ENCODE measurements around the gene HUNK.

HUNK gene

GRCh38 chr21:31877463-31877957 lies 4.7 kb downstream of the HUNK start:
- H3K4me3 ChIP-seq (ENCODE audit: low read depth, low read length) = no peak overlapping the region
- no peak for DNase-seq (ENCODE audit: low read depth)
- TF ChIP-seq POLR2A (IDR thresholded peaks at IDR 0.05; ENCODE audit: extremely low read depth, insufficient read length) (no peak), CTCF (IDR thresholded peaks at IDR 0.05; ENCODE audit: low read depth, low read length) (no peak), MYC (IDR thresholded peaks at IDR 0.05; ENCODE audit: low read depth, low read length) (no peak), MAX (IDR thresholded peaks at IDR 0.05; ENCODE audit: low read depth, low read length) (no peak)

- no peak overlapping the region for H3K4me3 ChIP-seq (ENCODE audit: low read depth, low read length)
- TF ChIP-seq MAX (IDR thresholded peaks at IDR 0.05; ENCODE audit: low read depth, low read length) (no peak), MYC (IDR thresholded peaks at IDR 0.05; ENCODE audit: low read depth, low read length) (no peak), CTCF (IDR thresholded peaks at IDR 0.05; ENCODE audit: low read depth, low read length) (no peak), POLR2A (IDR thresholded peaks at IDR 0.05; ENCODE audit: extremely low read depth, insufficient read length) (no peak)
- DNase-seq (ENCODE audit: low read depth) = no peak
These were observed 6.0 kb downstream of the HUNK start for GRCh38 chr21:31878831-31879230.

- DNase-seq (ENCODE audit: low read depth) = no peak
- no peak overlapping the region for H3K4me3 ChIP-seq (ENCODE audit: low read depth, low read length)
- TF ChIP-seq POLR2A (IDR thresholded peaks at IDR 0.05; ENCODE audit: extremely low read depth, insufficient read length) (no peak), MYC (IDR thresholded peaks at IDR 0.05; ENCODE audit: low read depth, low read length) (no peak), CTCF (IDR thresholded peaks at IDR 0.05; ENCODE audit: low read depth, low read length) (no peak), MAX (IDR thresholded peaks at IDR 0.05; ENCODE audit: low read depth, low read length) (no peak)
These were observed 6.4 kb downstream of the HUNK start for GRCh38 chr21:31879241-31879650.

GRCh38 chr21:31879911-31880310 lies 7.1 kb downstream of the HUNK start:
- no peak for DNase-seq (ENCODE audit: low read depth)
- TF ChIP-seq POLR2A (IDR thresholded peaks at IDR 0.05; ENCODE audit: extremely low read depth, insufficient read length) (no peak), MYC (IDR thresholded peaks at IDR 0.05; ENCODE audit: low read depth, low read length) (no peak), CTCF (IDR thresholded peaks at IDR 0.05; ENCODE audit: low read depth, low read length) (no peak)
- H3K4me3 ChIP-seq (ENCODE audit: low read depth, low read length) = no peak overlapping the region

- no peak for DNase-seq (ENCODE audit: low read depth)
These were observed 8.0 kb downstream of the HUNK start for GRCh38 chr21:31880816-31881215.

More at GRCh38 chr21:31880816-31881215, 8.0 kb downstream of the HUNK start:
- H3K4me3 ChIP-seq (ENCODE audit: low read depth, low read length) = no peak overlapping the region
- TF ChIP-seq MYC (IDR thresholded peaks at IDR 0.05; ENCODE audit: low read depth, low read length) = no peak
- TF ChIP-seq CTCF (IDR thresholded peaks at IDR 0.05; ENCODE audit: low read depth, low read length) = no peak
- TF ChIP-seq MAX (IDR thresholded peaks at IDR 0.05; ENCODE audit: low read depth, low read length) = no peak
- TF ChIP-seq POLR2A (IDR thresholded peaks at IDR 0.05; ENCODE audit: extremely low read depth, insufficient read length) = no peak
